Cardiac fibroblast (primary cell): ENCODE results near the gene ZFP30.
"Not testable (repeated sequence)": the region's sequence is repeated elsewhere in the genome, so short reads cannot be mapped to it uniquely, and the experiment has no call there.

Experiments
- DNase-seq, 2 donors: peaks; one replicate each; pipeline versions ENCODE4 v3.0.0 to v3.0.0-alpha.2; 2010; ENCODE audit warnings: low read depth in 2 of 2
- H3K4me3 ChIP-seq, 2 donors: replicated peaks in 1 of 2; 1 replicate in 1 of 2; 2 replicates in 1 of 2; pipeline ENCODE4 v1.5.1; 2011; ENCODE audit warnings: low read depth in 2 of 2, low read length in 2 of 2, mild to moderate bottlenecking in 2 of 2, moderate library complexity in 1 of 2
- CTCF ChIP-seq: IDR thresholded peaks from one replicate; pipeline ENCODE4 v1.5.1; 2011; ENCODE audit warnings: low read depth, mild to moderate bottlenecking, low read length, inconsistent platforms

ZFP30 gene

GRCh38 chr19:37683520-37683919 lies 28.3 kb upstream of the ZFP30 start:
- DNase-seq, result no peak
- no peak overlapping the region for H3K4me3 ChIP-seq
- no peak for TF ChIP-seq CTCF

- no peak overlapping the region for H3K4me3 ChIP-seq
- TF ChIP-seq CTCF, result no peak
- DNase-seq, result peak in 1 of 2 donors; percentile 7
Measured at GRCh38 chr19:37669450-37669914, 14.2 kb upstream of the ZFP30 start.

GRCh38 chr19:37657157-37657556 lies 1.9 kb upstream of the ZFP30 start:
- not testable (repeated sequence) for H3K4me3 ChIP-seq, DNase-seq

GRCh38 chr19:37655689-37656371 lies 565 bp upstream of the ZFP30 start:
- peak overlapping the region; percentile 77 to 83 for H3K4me3 ChIP-seq
- peak; percentile 3 for TF ChIP-seq CTCF
- peak; percentile 82 to 87 for DNase-seq

- peak overlapping the region; percentile 77 to 83 for H3K4me3 ChIP-seq
- no peak for TF ChIP-seq CTCF
- DNase-seq, result peak; percentile 45 to 51
Measured at GRCh38 chr19:37654629-37655300, 500 bp downstream of the ZFP30 start.

GRCh38 chr19:37654118-37654517 lies 1.1 kb downstream of the ZFP30 start:
- DNase-seq, result no peak

More at GRCh38 chr19:37654118-37654517, 1.1 kb downstream of the ZFP30 start:
- H3K4me3 ChIP-seq, result peak overlapping the region; percentile 77 to 83
- TF ChIP-seq CTCF, result no peak
